SK-N-SH (cell line): Measurements from ENCODE around the gene EDN2. TPM values are rescaled to one million over a fixed set of nuclear protein-coding genes. Genes with fewer than 3 reads are reported as not detected.

Experiments used
- CTCF ChIA-PET: fragments of 300-600, 350-600 bp; formaldehyde crosslinking; extraction: SDS; loops from one replicate; lab custom pipeline; 2021; lab: Yijun Ruan, JAX
- POLR2A ChIA-PET: fragments of 350-600 bp; sonication (Branson Sonifier 250); formaldehyde crosslinking; extraction: SDS; loops from one replicate; lab custom pipeline; 2020; ENCODE audit warnings: antibody characterized with exemption, inconsistent platforms; lab: Yijun Ruan, JAX
- DNase-seq: peaks from one replicate; pipeline ENCODE4 v3.0.0; 2012
- H2AFZ ChIP-seq: fragments of 200-600 bp; sonication (generic); 2 replicates; pipeline ENCODE4 v1.8.1; 2016; ENCODE audit warnings: antibody characterized with exemption, mild to moderate bottlenecking, low read depth
- H3F3A ChIP-seq: fragments of 200-600 bp; sonication (generic); replicated peaks from 2 replicates; pipeline ENCODE3; 2016; ENCODE audit warnings: antibody characterized with exemption, mild to moderate bottlenecking; ENCODE audit not compliant: insufficient read depth
- H3K27ac ChIP-seq, 2 experiments: fragments of 200-500 bp in 1 of 2; fragments of 200-600 bp in 1 of 2; sonication (Bioruptor generic) in 1 of 2; sonication (generic), shearing (Covaris generic) in 1 of 2; 2 replicates each; pipeline versions ENCODE4 v1.5.1 to v1.6.1; 2014 to 2016; ENCODE audit warnings: low read depth in 2 of 2, inconsistent platforms in 1 of 2, low read length in 1 of 2, mild to moderate bottlenecking in 1 of 2, mixed read lengths in 1 of 2
- H3K27me3 ChIP-seq: fragments of 200-600 bp; sonication (generic), shearing (Covaris generic); 2 replicates; pipeline ENCODE4 v1.6.1; 2016; ENCODE audit warnings: mixed run types; ENCODE audit not compliant: insufficient read depth
- H3K36me3 ChIP-seq, 2 experiments: fragments of 200-500 bp in 1 of 2; fragments of 200-600 bp in 1 of 2; sonication (Bioruptor generic) in 1 of 2; sonication (generic) in 1 of 2; replicated peaks in 1 of 2; 2 replicates each; pipeline versions ENCODE3 to v1.5.1; 2014 to 2016; ENCODE audit warnings: low read length in 1 of 2, mild to moderate bottlenecking in 1 of 2; ENCODE audit not compliant: insufficient read depth in 2 of 2, control insufficient read depth in 1 of 2
- H3K4me1 ChIP-seq, 2 experiments: fragments of 200-500 bp in 1 of 2; fragments of 200-600 bp in 1 of 2; sonication (Bioruptor generic) in 1 of 2; sonication (generic), shearing (Covaris generic) in 1 of 2; 2 replicates each; pipeline versions ENCODE4 v1.5.1 to v1.6.1; 2014 to 2016; ENCODE audit warnings: low read depth in 1 of 2, low read length in 1 of 2, mixed run types in 1 of 2; ENCODE audit not compliant: insufficient read depth in 2 of 2, control insufficient read depth in 1 of 2
- H3K4me2 ChIP-seq: fragments of 200-600 bp; sonication (generic), shearing (Covaris generic); 2 replicates; pipeline ENCODE4 v1.6.1; 2017; ENCODE audit warnings: mixed run types
- H3K4me3 ChIP-seq, 2 experiments: fragments of 200-500 bp in 1 of 2; fragments of 200-600 bp in 1 of 2; sonication (Bioruptor generic) in 1 of 2; sonication (generic), shearing (Covaris generic) in 1 of 2; 2 replicates each; pipeline versions ENCODE4 v1.5.1 to v1.8.1; 2014 to 2016; ENCODE audit warnings: low read depth in 2 of 2, inconsistent platforms in 1 of 2, low read length in 1 of 2, mild to moderate bottlenecking in 1 of 2, mixed read lengths in 1 of 2, moderate library complexity in 1 of 2
- H3K79me2 ChIP-seq: fragments of 200-600 bp; sonication (generic); 2 replicates; pipeline ENCODE4 v1.8.1; 2017; ENCODE audit warnings: mild to moderate bottlenecking; ENCODE audit not compliant: insufficient read depth
- H3K9ac ChIP-seq: fragments of 200-600 bp; sonication (generic); 2 replicates; pipeline ENCODE4 v1.6.1; 2017; ENCODE audit warnings: mixed run types
- H3K9me2 ChIP-seq: fragments of 200-600 bp; sonication (generic); 2 replicates; pipeline ENCODE4 v1.6.1; 2017; ENCODE audit warnings: mixed run types
- H3K9me3 ChIP-seq: fragments of 200-600 bp; sonication (generic); 2 replicates; pipeline ENCODE4 v1.6.1; 2017; ENCODE audit warnings: mixed run types, mild to moderate bottlenecking, moderate library complexity
- H4K20me1 ChIP-seq: fragments of 200-600 bp; sonication (generic); 2 replicates; pipeline ENCODE4 v1.6.1; 2017; ENCODE audit warnings: mild to moderate bottlenecking, mixed run types; ENCODE audit not compliant: insufficient read depth
- RCOR1 ChIP-seq: fragments of 150-350 bp; IDR thresholded peaks from 2 replicates; pipeline ENCODE4 v1.6.1; 2017; ENCODE audit warnings: antibody characterized with exemption, low read length
- RXRA ChIP-seq: IDR thresholded peaks from 2 replicates; pipeline ENCODE4 v1.4.0; 2012; ENCODE audit warnings: low read depth, mild to moderate bottlenecking, borderline replicate concordance
- TCF12 ChIP-seq: IDR thresholded peaks from 2 replicates; pipeline ENCODE4 v1.4.0; 2012
- WGBS: methylation state at CpG from one replicate; pipeline ENCODE4 v1.1.6; 2017; ENCODE audit warnings: low lambda C conversion rate; 5-methylcytosine and 5-hydroxymethylcytosine counted together
- polyA plus RNA-seq, 3 experiments: library from polyadenylated mRNA; depleted of rRNA; stranded (reverse); fragments of >200 nt; gene quantifications; 2 replicates each; pipeline ENCODE4 v1.2.3, GENCODE V29; 2012
- TF ChIP-seq, protein P1 (sequence below): fragments of 200-600 bp; sonication (generic); IDR thresholded peaks from 2 replicates; pipeline ENCODE4 v1.6.1; 2017; ENCODE audit warnings: antibody characterized with exemption, mild to moderate bottlenecking, moderate library complexity
- TF ChIP-seq, protein P2 (sequence below): IDR thresholded peaks from 2 replicates; pipeline ENCODE4 v1.6.1; 2012; ENCODE audit warnings: mild to moderate bottlenecking, low read depth, low read length, moderate library complexity

Gene EDN2
- polyA plus RNA-seq, 1 of the 3 experiments (the other 2 are of a cell fraction), result 0.97 TPM

DNA sequence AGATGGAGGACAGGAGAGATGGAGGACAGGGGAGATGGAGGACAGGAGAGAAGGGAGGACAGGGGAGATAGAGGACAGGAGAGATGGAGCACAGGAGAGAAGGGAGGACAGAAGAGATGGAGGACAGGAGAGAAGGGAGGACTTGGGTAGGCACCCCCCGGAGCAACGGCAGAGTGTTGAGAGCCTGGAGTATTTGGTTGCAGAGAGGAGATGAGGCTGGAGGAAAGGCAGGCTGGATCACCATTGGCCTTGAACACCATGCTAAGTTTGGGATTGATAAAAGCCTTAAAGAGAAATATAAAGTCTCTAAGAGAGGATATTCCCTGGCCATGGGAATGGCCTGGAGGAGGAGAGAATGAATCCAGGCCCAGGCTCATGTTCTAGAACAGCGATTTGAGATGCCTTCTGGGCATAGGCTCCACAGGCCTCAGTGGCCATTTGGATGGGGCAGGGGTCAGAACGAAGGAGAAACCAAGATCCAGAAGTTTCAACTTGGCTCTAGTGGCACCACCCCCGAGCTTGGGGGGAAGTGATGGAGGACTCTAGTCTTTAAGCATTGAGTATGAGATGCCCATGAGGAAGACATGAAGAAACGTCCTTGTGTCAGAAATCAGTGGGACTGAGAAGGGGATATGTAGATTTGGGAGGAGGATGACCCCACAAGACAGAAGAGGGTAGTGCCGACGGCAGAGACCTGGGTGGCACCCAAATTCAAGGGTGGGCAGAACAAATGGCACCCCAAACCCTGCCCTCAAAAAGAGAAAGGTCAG, 47.9 kb upstream of the EDN2 start:
- H2AFZ ChIP-seq, result no peak overlapping the region
- H3F3A ChIP-seq, result no peaks in the 10 kb centered on the region
- TF ChIP-seq, protein P1, sequence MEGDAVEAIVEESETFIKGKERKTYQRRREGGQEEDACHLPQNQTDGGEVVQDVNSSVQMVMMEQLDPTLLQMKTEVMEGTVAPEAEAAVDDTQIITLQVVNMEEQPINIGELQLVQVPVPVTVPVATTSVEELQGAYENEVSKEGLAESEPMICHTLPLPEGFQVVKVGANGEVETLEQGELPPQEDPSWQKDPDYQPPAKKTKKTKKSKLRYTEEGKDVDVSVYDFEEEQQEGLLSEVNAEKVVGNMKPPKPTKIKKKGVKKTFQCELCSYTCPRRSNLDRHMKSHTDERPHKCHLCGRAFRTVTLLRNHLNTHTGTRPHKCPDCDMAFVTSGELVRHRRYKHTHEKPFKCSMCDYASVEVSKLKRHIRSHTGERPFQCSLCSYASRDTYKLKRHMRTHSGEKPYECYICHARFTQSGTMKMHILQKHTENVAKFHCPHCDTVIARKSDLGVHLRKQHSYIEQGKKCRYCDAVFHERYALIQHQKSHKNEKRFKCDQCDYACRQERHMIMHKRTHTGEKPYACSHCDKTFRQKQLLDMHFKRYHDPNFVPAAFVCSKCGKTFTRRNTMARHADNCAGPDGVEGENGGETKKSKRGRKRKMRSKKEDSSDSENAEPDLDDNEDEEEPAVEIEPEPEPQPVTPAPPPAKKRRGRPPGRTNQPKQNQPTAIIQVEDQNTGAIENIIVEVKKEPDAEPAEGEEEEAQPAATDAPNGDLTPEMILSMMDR, result no peak
- no peaks in the 10 kb centered on the region; the same call in 1 of the 2 replicates for H4K20me1 ChIP-seq
- CTCF ChIA-PET, result interaction anchor here (1.1 to 2.0 kb wide), 3 partner anchors 14 to 42 kb away, joined by 3 to 6 read pairs (median 5); no protein-coding TSS in a partner anchor
- WGBS, result 55% methylated on average over 8 of the region's 8 CpGs
- H3K9me3 ChIP-seq, result no peaks in the 10 kb centered on the region
- no peak overlapping the region for H3K9ac ChIP-seq
- no peaks in the 10 kb centered on the region for H3K27me3 ChIP-seq
- H3K9me2 ChIP-seq, result no peaks in the 10 kb centered on the region
- DNase-seq, result no peak
- no peak overlapping the region for H3K4me3 ChIP-seq
- no peak overlapping the region for H3K27ac ChIP-seq
- peaks cover 0 to 8% of the 10 kb centered on the region in 2 experiments; a peak in 2 of 4 replicates for H3K4me1 ChIP-seq
- POLR2A ChIA-PET, result no interaction called here
- no peak overlapping the region for H3K4me2 ChIP-seq
- no peaks in the 10 kb centered on the region for H3K79me2 ChIP-seq
- H3K36me3 ChIP-seq, result no peaks in the 10 kb centered on the region

DNA sequence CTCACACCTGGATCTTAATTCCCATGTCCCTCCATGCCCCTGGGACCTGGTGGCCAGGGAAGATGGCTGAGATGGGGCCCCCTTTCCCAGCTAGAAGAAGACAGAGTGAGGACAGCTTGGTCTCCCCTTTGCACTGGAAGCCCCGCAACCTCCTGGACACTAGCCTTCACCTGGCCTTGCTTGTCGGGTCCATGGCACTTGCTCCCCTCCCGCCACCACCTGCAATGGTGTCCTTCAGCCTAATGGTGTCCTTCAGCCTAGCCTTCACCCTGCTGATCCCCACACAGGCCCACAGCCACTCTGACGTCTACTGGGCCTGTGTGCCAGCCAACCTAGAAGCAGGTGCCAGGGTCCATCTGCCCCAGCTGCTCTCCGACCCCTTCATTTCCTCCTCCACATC, 45.9 kb upstream of the EDN2 start:
- DNase-seq, result no peak
- WGBS, result 64% methylated on average over 3 of the region's 5 CpGs
- no peaks in the 10 kb centered on the region for H3K36me3 ChIP-seq
- H3K9me2 ChIP-seq, result no peaks in the 10 kb centered on the region
- no peak overlapping the region for H2AFZ ChIP-seq
- H3K9me3 ChIP-seq, result no peaks in the 10 kb centered on the region
- no peaks in the 10 kb centered on the region for H3K4me1 ChIP-seq
- CTCF ChIA-PET, result interaction anchor here (1.0 kb wide), 1 partner anchor 15 kb away, joined by 3 read pairs; no protein-coding TSS in a partner anchor
- POLR2A ChIA-PET, result no interaction called here
- H3K9ac ChIP-seq, result no peak overlapping the region
- TF ChIP-seq, protein P1, result no peak
- TF ChIP-seq TCF12 (no peak), RXRA (no peak), RCOR1 (no peak)
- TF ChIP-seq, protein P2, sequence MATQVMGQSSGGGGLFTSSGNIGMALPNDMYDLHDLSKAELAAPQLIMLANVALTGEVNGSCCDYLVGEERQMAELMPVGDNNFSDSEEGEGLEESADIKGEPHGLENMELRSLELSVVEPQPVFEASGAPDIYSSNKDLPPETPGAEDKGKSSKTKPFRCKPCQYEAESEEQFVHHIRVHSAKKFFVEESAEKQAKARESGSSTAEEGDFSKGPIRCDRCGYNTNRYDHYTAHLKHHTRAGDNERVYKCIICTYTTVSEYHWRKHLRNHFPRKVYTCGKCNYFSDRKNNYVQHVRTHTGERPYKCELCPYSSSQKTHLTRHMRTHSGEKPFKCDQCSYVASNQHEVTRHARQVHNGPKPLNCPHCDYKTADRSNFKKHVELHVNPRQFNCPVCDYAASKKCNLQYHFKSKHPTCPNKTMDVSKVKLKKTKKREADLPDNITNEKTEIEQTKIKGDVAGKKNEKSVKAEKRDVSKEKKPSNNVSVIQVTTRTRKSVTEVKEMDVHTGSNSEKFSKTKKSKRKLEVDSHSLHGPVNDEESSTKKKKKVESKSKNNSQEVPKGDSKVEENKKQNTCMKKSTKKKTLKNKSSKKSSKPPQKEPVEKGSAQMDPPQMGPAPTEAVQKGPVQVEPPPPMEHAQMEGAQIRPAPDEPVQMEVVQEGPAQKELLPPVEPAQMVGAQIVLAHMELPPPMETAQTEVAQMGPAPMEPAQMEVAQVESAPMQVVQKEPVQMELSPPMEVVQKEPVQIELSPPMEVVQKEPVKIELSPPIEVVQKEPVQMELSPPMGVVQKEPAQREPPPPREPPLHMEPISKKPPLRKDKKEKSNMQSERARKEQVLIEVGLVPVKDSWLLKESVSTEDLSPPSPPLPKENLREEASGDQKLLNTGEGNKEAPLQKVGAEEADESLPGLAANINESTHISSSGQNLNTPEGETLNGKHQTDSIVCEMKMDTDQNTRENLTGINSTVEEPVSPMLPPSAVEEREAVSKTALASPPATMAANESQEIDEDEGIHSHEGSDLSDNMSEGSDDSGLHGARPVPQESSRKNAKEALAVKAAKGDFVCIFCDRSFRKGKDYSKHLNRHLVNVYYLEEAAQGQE, result no peak
- TF ChIP-seq, all 33 proteins: peak for 0
- Histone ChIP-seq H3K79me2 (no peaks in the 10 kb centered on the region), H4K20me1 (no peaks in the 10 kb centered on the region), H3F3A (no peaks in the 10 kb centered on the region), H3K4me3 (no peak overlapping the region), H3K27me3 (no peaks in the 10 kb centered on the region), H3K27ac (no peak overlapping the region), H3K4me2 (no peak overlapping the region)
